Mammary epithelial cell (primary cell): ENCODE results near the gene SHISA5.

ENCODE experiments used
- EZH2 ChIP-seq: IDR thresholded peaks from 2 replicates; pipeline ENCODE4 v1.6.1; 2012; ENCODE audit warnings: low read length, inconsistent platforms, borderline replicate concordance
- TF ChIP-seq, protein P1 (sequence below), 2 donors: IDR thresholded peaks in 1 of 2; conservative IDR thresholded peaks in 1 of 2; 2 replicates each; pipeline ENCODE4 v1.5.1; 2011 to 2012; ENCODE audit warnings: inconsistent platforms in 2 of 2, low read length in 2 of 2, mild to moderate bottlenecking in 2 of 2, control low read depth in 1 of 2, low read depth in 1 of 2; ENCODE audit not compliant: insufficient read depth in 1 of 2; ENCODE audit errors: extremely low read depth in 1 of 2

DNA sequence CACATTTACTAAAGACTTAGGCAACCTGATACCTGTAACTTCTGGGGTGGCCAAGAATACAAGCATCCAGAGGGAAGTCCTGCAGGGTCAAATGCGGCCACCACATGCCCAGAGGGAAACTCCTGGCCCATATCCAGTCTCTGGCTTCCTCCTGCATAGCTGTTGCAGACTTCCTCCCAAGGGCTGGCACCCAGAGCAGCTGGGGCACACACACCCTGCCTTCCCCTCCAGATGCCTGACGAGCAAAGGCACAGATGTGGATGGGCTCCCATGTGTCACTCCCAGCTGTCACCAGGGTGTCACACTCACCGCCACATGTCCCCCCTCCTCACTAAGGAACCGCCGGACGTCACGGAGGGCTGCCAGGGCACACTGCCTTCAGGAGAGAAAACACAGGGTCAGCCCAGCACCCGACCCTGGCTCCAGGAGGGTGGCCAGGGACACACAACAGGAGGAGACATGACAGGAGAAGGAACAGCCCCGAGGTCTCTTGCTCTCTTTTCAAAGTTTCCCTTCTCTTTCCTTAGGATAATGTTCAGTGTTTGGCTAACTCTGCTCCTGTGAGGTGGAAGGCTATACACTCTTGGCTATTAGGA lies 39.4 kb upstream of the SHISA5 start:
- TF ChIP-seq, protein P1, sequence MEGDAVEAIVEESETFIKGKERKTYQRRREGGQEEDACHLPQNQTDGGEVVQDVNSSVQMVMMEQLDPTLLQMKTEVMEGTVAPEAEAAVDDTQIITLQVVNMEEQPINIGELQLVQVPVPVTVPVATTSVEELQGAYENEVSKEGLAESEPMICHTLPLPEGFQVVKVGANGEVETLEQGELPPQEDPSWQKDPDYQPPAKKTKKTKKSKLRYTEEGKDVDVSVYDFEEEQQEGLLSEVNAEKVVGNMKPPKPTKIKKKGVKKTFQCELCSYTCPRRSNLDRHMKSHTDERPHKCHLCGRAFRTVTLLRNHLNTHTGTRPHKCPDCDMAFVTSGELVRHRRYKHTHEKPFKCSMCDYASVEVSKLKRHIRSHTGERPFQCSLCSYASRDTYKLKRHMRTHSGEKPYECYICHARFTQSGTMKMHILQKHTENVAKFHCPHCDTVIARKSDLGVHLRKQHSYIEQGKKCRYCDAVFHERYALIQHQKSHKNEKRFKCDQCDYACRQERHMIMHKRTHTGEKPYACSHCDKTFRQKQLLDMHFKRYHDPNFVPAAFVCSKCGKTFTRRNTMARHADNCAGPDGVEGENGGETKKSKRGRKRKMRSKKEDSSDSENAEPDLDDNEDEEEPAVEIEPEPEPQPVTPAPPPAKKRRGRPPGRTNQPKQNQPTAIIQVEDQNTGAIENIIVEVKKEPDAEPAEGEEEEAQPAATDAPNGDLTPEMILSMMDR (conservative IDR thresholded peaks at IDR 0.05 in 1 of 2, IDR thresholded peaks at IDR 0.05 in 1 of 2; ENCODE audit: extremely low read depth in 1 of 2, insufficient read depth in 1 of 2, low read depth in 1 of 2, low read length in 2 of 2), result no peak
- TF ChIP-seq EZH2, result no peak
